Measurements from ENCODE around the gene ARAP2.

- TF ChIP-seq NUFIP1 (IDR thresholded peaks at IDR 0.05; ENCODE audit: partially characterized antibody), result no peak
- no peak for TF ChIP-seq DMBX1 (CRISPR knock-in tag; IDR thresholded peaks at IDR 0.05; ENCODE audit: borderline replicate concordance)
- TF ChIP-seq CTCF (IDR thresholded peaks at IDR 0.05 in 2 of 3, conservative IDR thresholded peaks at IDR 0.05 in 1 of 3; ENCODE audit: insufficient read depth in 2 of 3, low read depth in 1 of 3, low read length in 3 of 3), result no peak
- no peak for TF ChIP-seq BHLHE40 (IDR thresholded peaks at IDR 0.05; ENCODE audit: low read length)
- no peak for TF ChIP-seq VEZF1 (CRISPR knock-in tag; IDR thresholded peaks at IDR 0.05)
- no peak for TF ChIP-seq PHB2 (IDR thresholded peaks at IDR 0.05; ENCODE audit: low read depth)
- no peak for TF ChIP-seq PTBP1 (IDR thresholded peaks at IDR 0.05; ENCODE audit: low read depth, low read length)
- TF ChIP-seq CBFA2T2 (conservative IDR thresholded peaks at IDR 0.05), result no peak
- no peak for TF ChIP-seq SMAD1 (IDR thresholded peaks at IDR 0.05; ENCODE audit: low read depth, low read length, partially characterized antibody)
- TF ChIP-seq ZNF282 (CRISPR knock-in tag; IDR thresholded peaks at IDR 0.05), result no peak
- no peak for TF ChIP-seq CBFB (CRISPR knock-in tag; IDR thresholded peaks at IDR 0.05)
Measured at GRCh38 chr4:36159208-36159607, 85.1 kb downstream of the ARAP2 start.
